Osteoblast (primary cell): ENCODE measurements around the gene SERINC1. TPM values are rescaled to one million over a fixed set of nuclear protein-coding genes. Genes with fewer than 3 reads are reported as not detected.

ENCODE experiments used
- DNase-seq: peaks from one replicate; pipeline ENCODE4 v3.0.0; 2011; ENCODE audit warnings: low spot score, mixed read lengths; ENCODE audit not compliant: insufficient read length; ENCODE audit errors: missing footprints
- H2AFZ ChIP-seq: 2 replicates; pipeline ENCODE4 v1.6.0; 2011; ENCODE audit warnings: mild to moderate bottlenecking, low read length
- H3K27ac ChIP-seq: 2 replicates; pipeline ENCODE4 v1.5.1; 2011; ENCODE audit warnings: mild to moderate bottlenecking, low read depth, low read length, moderate library complexity
- H3K27me3 ChIP-seq: 2 replicates; pipeline ENCODE4 v1.6.0; 2012; ENCODE audit warnings: mild to moderate bottlenecking, control low read depth, inconsistent platforms, low read length, moderate library complexity; ENCODE audit not compliant: insufficient read depth
- H3K36me3 ChIP-seq: 2 replicates; pipeline ENCODE4 v1.5.1; 2011; ENCODE audit warnings: mild to moderate bottlenecking, low read length, control low read depth, moderate library complexity; ENCODE audit not compliant: insufficient read depth
- H3K4me1 ChIP-seq: 2 replicates; pipeline ENCODE4 v1.5.1; 2011; ENCODE audit warnings: mild to moderate bottlenecking, low read length, control low read depth, moderate library complexity; ENCODE audit not compliant: insufficient read depth
- H3K4me2 ChIP-seq: 2 replicates; pipeline ENCODE4 v1.6.0; 2011; ENCODE audit warnings: mild to moderate bottlenecking, low read length; ENCODE audit not compliant: insufficient read depth
- H3K4me3 ChIP-seq: fragments of 200-600 bp; sonication (generic); 3 replicates; pipeline ENCODE4 v1.5.1; 2012; ENCODE audit warnings: mild to moderate bottlenecking, low read length, inconsistent platforms; ENCODE audit not compliant: insufficient read depth
- H3K79me2 ChIP-seq: 2 replicates; pipeline ENCODE4 v1.6.0; 2012; ENCODE audit warnings: mild to moderate bottlenecking, low read length, control low read depth, inconsistent platforms; ENCODE audit not compliant: insufficient read depth
- H3K9me3 ChIP-seq: 2 replicates; pipeline ENCODE4 v1.5.1; 2011; ENCODE audit warnings: low read depth, low read length, control low read depth
- H4K20me1 ChIP-seq: 2 replicates; pipeline ENCODE4 v1.6.0; 2012; ENCODE audit warnings: mild to moderate bottlenecking, low read length, control low read depth; ENCODE audit not compliant: insufficient read depth
- total RNA-seq: library from RNA; depleted of rRNA; stranded (reverse); fragments of >200 nt; gene quantifications from 2 replicates; pipeline ENCODE4 v1.2.3, GENCODE V29; 2012
- TF ChIP-seq, protein P1 (sequence below): IDR thresholded peaks from 2 replicates; pipeline ENCODE4 v1.5.1; 2011; ENCODE audit warnings: mild to moderate bottlenecking, low read depth, low read length, moderate library complexity; ENCODE audit errors: extremely low read depth

SERINC1 gene
- total RNA-seq, 1 donor = 247 TPM

DNA sequence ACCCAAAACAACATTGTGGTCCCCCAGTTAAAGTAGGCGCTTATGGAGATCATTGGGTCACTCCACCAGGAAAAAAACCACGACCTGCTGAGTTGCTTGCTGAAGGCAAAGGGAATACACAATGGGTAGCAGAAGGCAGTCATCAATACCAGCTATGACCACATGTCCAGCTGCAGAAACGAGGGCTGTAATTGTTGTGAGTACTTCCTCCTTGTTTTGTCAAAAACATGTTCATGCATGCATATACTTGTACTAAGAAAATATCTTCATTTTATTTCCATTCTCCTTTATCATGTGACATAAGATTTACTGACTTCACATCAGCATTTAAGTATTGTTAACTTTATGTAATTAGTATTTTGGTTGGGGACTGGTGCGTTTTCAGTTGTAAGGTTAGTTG, 16.9 kb downstream of the SERINC1 start:
- Histone ChIP-seq H3K27ac (no peak overlapping the region), H2AFZ (no peak overlapping the region), H3K79me2 (peaks cover 48% of the 10 kb centered on the region), H3K4me1 (peaks cover 7% of the 10 kb centered on the region), H3K4me3 (no peak overlapping the region), H4K20me1 (peaks cover 22% of the 10 kb centered on the region), H3K27me3 (no peaks in the 10 kb centered on the region), H3K4me2 (no peak overlapping the region), H3K36me3 (peaks cover 56% of the 10 kb centered on the region), H3K9me3 (no peaks in the 10 kb centered on the region)
- TF ChIP-seq, protein P1, sequence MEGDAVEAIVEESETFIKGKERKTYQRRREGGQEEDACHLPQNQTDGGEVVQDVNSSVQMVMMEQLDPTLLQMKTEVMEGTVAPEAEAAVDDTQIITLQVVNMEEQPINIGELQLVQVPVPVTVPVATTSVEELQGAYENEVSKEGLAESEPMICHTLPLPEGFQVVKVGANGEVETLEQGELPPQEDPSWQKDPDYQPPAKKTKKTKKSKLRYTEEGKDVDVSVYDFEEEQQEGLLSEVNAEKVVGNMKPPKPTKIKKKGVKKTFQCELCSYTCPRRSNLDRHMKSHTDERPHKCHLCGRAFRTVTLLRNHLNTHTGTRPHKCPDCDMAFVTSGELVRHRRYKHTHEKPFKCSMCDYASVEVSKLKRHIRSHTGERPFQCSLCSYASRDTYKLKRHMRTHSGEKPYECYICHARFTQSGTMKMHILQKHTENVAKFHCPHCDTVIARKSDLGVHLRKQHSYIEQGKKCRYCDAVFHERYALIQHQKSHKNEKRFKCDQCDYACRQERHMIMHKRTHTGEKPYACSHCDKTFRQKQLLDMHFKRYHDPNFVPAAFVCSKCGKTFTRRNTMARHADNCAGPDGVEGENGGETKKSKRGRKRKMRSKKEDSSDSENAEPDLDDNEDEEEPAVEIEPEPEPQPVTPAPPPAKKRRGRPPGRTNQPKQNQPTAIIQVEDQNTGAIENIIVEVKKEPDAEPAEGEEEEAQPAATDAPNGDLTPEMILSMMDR = no peak
- no peak for DNase-seq

DNA sequence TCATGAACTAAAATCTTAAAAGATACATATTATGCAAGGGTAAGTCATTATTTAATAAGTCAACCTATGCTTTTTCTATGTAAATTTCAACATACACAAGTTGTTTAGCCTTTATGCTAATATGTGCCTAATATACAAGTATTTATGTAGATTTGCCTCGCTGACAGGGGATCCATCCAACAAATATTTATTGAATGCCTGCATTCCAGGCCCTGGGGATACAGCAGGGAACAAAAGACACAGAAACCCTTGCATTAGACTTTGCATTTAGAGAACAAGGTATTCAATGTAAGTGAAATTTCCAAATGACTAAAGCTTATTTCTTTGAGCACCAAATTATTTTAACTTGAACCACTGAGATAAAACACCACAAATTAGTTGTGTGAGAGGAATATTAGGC, 19.1 kb downstream of the SERINC1 start:
- no peaks in the 10 kb centered on the region for H3K27me3 ChIP-seq
- no peaks in the 10 kb centered on the region for H3K4me1 ChIP-seq
- H2AFZ ChIP-seq = no peak overlapping the region
- TF ChIP-seq, protein P1 = no peak
- no peak overlapping the region for H3K27ac ChIP-seq
- no peak for DNase-seq
- H3K36me3 ChIP-seq = peaks cover 65% of the 10 kb centered on the region
- H3K9me3 ChIP-seq = no peaks in the 10 kb centered on the region
- peaks cover 14% of the 10 kb centered on the region for H4K20me1 ChIP-seq
- H3K79me2 ChIP-seq = peaks cover 34% of the 10 kb centered on the region
- H3K4me3 ChIP-seq = no peak overlapping the region
- H3K4me2 ChIP-seq = no peak overlapping the region

DNA sequence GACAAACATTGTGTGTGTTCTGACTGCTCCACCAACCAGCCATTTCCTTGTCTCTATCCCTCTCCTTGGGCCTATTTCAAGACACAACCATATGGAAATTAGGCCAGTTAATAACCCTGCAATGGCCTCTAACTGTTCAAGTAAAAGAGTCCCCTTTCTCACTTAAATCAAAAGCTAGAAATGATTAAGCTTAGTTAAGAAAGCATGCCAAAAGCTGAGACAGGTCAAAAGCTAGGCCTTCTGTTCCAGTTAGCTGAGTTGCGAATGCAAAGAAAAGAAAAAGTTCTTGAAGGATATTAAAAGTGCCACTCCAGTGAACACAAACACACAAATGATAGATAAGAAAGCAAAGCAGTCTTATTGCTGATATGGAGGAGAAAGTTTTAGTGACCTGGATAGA, 22.5 kb downstream of the SERINC1 start:
- DNase-seq = no peak
- TF ChIP-seq, protein P1 = no peak
- peaks cover 16% of the 10 kb centered on the region for H3K79me2 ChIP-seq
- no peaks in the 10 kb centered on the region for H3K9me3 ChIP-seq
- H3K27me3 ChIP-seq = no peaks in the 10 kb centered on the region
- H3K27ac ChIP-seq = no peak overlapping the region
- no peak overlapping the region for H3K4me3 ChIP-seq
- no peak overlapping the region for H2AFZ ChIP-seq
- H4K20me1 ChIP-seq = peaks cover 5% of the 10 kb centered on the region
- H3K4me2 ChIP-seq = no peak overlapping the region
- H3K36me3 ChIP-seq = peaks cover 67% of the 10 kb centered on the region
- H3K4me1 ChIP-seq = no peaks in the 10 kb centered on the region

DNA sequence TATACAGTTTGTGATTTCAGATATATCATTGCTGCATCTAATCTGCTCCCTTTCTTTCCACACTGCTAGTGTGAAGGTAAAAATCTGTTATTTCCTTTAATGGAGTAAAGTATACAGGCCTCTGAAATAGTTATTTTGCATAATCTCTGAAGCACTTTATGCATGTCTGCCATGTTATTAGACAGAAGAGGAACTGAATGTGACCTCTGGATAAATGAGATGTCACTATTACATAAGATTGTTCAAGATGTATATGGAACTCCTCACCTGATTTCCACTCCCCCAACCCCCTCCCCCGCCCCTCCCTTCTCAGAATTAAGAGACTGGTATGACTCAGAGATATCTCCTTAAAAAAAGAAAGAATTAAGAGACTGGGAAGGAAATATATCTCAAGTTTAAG, 26.3 kb downstream of the SERINC1 start:
- Histone ChIP-seq H3K27ac (no peak overlapping the region), H4K20me1 (peaks cover 5% of the 10 kb centered on the region), H3K79me2 (peaks cover 11% of the 10 kb centered on the region), H3K9me3 (no peaks in the 10 kb centered on the region), H3K4me1 (no peaks in the 10 kb centered on the region), H3K27me3 (no peaks in the 10 kb centered on the region), H2AFZ (no peak overlapping the region), H3K4me3 (no peak overlapping the region), H3K36me3 (peaks cover 39% of the 10 kb centered on the region), H3K4me2 (no peak overlapping the region)
- DNase-seq = no peak
- TF ChIP-seq, protein P1 = no peak
